ENCODE measurements around the gene TTBK2.
A peak's percentile ranks its signal among the peaks of the same experiment; 100 is the strongest.

Gene TTBK2

DNA sequence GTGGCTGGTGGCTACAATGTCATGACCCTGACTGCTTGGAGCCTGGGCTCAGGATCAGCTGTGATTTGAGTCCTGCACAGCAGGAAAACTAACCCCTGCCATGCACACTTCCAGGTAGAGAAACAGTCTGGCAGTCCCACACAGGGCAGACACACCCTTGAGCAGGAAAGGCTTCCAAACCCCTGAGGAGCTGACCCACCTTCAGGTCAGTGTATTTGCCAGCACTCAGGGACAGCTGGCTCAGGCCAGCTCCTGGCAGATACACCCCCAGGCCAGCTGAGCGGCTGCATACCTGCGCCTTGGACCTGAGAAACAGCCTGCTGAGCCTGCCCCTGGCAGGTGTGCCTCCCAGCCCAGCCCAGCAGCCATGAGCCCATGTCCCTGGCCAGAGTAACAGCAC, 161.5 kb downstream of the TTBK2 start:
- DNase-seq (ENCODE audit: low read depth), result no peak

DNA sequence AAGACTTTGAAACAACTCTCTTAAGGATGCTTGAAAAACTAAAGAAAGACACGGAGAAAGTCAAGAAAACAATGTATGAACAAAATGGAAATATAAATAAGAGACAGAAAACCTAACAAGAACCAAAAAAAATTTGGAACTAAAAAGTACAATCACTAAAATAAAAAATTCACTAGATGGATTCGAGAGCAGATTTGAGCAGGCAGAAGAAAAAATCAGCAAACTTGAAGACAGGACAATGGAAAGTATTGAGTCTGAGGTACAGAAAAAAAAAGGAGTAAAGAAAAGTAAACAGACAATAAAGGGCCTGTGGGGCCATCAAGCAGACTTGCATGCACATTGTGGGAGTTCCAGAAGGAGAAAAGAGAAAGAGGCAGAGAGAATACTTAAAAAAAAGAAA, 170.3 kb downstream of the TTBK2 start:
- no peak for DNase-seq (ENCODE audit: low read depth)

GRCh38 chr15:42749266-42749665, 171.3 kb downstream of the TTBK2 start:
- no peak for DNase-seq (ENCODE audit: low read depth)

GRCh38 chr15:42744195-42744594, 176.4 kb downstream of the TTBK2 start:
- no peak for DNase-seq (ENCODE audit: low read depth)

GRCh38 chr15:42742149-42742548, 178.4 kb downstream of the TTBK2 start:
- no peak for DNase-seq (ENCODE audit: low read depth)

DNA sequence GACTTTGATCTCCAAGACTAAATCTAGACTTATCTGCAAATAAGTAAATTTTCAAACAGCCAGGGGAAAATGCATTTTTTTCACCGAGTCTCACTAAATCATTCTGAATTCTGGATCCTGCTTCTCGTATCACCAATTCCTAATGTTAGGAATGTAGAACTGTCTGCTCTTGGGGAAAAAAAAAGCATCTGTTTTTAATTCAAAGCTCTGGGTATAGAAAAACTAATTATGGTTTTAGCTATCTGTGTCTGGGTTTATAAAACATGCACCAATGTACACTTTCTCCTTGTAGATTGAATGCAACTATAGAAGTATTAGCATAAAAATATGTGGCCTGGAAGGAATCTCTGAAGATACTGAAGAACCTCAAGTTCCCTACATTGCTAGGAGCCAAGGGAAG, 178.9 kb downstream of the TTBK2 start:
- no peak for DNase-seq (ENCODE audit: low read depth)

- DNase-seq (ENCODE audit: low read depth), result no peak
Observed at GRCh38 chr15:42737529-42738328, 182.8 kb downstream of the TTBK2 start.

DNA sequence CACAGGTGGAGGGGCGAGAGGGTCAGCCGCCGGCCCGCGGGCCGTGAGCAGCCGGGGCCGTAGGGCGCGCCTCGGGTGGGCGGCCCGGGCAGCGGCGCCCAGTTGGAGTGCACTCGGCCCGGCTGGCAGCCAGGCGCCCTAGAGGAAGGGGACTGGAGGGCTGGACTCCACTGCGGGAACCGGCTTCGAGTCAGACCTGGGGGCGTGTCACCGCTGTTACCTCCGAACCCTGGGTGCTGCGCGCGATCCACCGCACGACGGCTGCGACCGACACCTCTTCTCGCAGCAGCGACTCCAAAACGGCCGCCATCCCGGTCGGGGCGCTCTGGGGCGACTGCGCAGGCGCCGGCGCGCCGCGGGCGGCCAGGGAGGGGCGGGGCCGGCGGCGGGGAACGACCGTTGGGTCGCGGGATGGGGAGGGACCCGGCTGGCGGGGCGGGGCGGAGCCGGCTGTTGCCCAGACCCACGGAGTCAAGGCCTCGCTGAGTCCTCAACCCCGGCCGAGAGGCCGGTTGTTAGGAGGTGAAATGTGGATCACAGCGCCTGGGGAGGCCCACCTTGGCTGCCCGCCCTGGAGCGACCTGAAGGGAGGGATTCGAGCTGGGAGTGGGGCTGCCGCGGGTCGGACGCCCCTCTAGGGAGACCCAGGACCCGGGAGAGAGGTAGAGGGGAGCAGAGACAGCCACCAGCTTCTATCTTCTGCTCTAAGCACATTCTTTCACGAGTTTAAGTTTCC, 183.6 kb downstream of the TTBK2 start, which contains the start of gene CDAN1:
TSS of gene CDAN1 (minus strand) at position 336 of the 736 bp plus-strand sequence. CDS start at position 310, 26 bp downstream.
- DNase-seq (ENCODE audit: low read depth), result peak; percentile 77

DNA sequence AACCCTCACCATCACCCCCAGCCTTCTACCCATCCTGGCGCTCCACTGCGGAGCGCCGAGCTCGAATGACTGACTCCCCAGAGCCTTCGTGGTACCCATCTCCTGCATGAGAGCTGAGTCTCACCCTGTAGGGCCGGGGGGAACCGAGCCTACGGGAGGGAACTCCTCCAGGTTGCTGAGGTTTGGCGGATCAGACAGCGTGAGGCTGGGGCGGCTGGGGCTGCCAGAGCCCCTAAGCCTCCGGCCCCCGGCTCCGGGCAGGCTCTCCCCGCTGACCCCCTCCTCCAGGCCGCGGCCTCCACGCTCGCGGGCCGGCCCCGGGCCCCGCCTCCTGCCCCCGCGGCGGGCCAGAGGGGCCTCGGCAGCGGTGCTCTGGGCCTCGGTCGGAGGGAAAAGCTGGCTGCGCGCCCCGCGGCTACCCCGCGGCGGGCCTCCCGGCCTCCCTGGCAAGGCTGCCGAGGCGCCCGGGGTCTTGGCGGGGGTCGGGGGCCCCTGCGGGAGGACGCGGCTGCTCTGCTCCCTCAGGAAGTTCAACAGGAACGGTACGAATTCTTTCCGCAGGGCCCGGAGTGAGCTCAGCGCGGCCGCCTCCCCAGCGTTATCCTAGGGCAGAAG, 184.3 kb downstream of the TTBK2 start:
- DNase-seq (ENCODE audit: low read depth), result no peak

- no peak for DNase-seq (ENCODE audit: low read depth)
Observed at GRCh38 chr15:42735382-42736165, 185.0 kb downstream of the TTBK2 start.

DNA sequence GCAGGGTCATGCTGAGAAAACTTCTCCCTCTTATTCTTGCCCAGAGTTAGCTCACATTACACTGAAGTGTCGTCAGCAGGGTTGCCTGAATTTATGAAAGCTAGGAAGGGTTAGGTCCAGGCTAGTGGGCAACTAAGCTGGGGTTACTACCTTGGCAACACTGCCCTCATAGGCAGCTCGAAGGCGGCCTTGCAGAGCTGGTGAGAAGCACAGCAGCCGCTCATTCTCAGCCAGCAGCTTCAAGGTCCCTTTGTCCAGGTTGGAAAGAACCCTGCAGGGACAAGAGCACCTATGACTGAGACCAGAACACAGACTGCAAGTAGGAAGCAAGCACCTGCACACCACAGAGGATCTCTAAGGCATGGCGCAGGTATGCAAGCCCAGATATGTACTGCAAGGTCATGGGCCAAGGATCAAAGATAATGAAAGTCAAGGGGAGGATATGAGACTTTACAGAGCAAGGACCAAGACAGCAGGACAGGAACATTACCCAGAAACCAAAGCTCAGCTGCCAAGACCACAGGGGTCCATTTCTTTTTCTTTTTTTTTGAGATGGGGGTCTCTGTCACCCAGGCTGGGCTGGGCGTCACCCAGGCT, 186.4 kb downstream of the TTBK2 start:
- no peak for DNase-seq (ENCODE audit: low read depth)

- DNase-seq (ENCODE audit: low read depth), result no peak
Observed at GRCh38 chr15:42733027-42733426, 187.6 kb downstream of the TTBK2 start.

DNA sequence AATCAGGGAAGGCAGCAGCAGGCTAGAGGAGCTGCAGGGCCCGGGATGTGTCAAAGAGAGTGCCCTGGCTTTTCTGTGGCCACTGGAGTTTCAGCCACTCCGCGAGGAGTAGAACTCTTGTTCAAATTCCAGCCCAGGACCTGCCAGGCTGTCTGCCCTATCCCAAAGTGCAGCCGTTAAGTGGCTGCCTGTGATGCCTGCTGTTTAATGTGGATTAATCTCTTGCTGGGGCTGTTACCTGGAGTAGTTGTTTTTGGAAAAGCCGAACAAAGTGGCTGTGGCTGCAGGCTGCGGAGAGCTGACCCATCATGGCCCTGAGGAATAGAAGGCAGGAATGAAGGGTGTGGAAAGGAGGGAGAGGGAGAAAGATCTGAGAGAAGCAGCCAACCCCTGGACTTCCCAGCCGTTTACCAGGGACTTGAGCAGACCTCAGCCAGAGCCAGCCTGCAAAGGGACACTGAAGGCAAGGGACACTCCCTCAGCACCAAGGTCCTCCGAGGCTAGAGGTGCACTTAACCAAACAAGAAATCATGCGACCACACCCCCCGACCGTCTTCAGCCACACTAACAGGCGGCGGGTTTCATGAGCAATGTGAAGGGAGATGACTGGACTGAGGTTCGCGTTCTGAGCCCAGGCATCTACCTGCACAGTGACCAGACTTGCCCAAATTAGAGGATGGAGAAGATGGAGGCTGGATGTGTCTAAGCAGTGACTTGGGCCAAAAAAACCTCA, 188.3 kb downstream of the TTBK2 start:
- DNase-seq (ENCODE audit: low read depth), result no peak

DNA sequence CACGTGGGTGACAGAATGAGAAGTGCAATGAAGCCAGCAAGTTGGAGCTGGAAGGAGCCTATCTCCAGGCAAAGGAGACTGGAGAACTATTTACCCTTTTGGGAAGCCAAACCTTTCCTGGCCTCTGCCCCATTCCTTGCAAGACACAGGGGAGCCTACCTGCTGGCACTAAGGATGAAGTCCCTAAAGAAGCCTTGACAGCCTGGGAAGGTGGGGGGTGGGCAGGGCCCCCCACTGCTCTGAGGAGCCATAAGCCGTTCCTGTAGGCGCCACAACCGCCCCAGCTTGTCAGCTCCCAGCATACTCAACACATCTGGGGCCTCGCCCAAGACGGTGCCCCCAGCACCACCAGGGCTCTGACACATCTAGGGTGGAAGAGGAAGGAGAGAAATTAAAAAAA, 189.1 kb downstream of the TTBK2 start:
- DNase-seq (ENCODE audit: low read depth), result no peak

- DNase-seq (ENCODE audit: low read depth), result no peak
Observed at GRCh38 chr15:42730536-42730935, 190.0 kb downstream of the TTBK2 start.

DNA sequence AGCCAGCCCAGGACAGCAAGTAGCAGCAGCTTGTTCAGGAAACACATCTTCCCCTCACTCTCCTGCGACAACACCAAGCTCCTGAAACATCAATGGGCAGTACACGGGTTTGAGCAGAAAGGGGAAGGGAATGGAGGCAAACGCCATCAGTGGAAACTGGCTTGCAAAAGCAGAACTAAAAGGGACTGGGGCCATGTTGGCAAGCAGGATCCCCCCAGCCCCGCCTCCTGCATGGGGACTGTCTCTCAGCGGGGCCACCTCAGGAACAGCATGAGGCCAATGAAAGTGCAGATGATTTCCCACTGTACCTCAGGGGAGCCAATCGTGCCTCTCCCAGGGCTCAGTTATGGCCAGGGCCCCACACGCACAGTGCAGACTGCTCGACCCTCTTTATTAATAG, 190.4 kb downstream of the TTBK2 start:
- no peak for DNase-seq (ENCODE audit: low read depth)

GRCh38 chr15:42729409-42729808, 191.2 kb downstream of the TTBK2 start:
- no peak for DNase-seq (ENCODE audit: low read depth)

DNA sequence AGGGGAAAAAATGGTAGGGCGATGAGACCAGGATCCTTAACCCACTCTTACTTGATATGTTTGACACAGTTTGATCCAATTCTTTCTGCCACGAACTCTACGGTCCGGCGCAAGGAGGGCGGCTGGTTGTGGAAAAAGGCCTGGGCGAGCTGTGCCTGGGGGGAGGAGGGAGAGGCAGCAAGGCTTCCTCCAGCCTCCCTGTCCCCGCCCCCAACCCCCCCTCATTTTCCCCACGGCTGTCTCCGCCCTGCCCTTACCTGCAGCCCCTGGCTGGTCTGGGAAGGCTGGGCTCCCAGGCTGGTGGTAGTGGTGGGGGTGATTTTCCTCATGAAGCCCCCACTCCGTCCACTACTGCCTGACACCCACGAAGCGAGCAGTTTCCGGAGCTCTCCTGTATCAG, 191.6 kb downstream of the TTBK2 start:
- DNase-seq (ENCODE audit: low read depth), result no peak

DNA sequence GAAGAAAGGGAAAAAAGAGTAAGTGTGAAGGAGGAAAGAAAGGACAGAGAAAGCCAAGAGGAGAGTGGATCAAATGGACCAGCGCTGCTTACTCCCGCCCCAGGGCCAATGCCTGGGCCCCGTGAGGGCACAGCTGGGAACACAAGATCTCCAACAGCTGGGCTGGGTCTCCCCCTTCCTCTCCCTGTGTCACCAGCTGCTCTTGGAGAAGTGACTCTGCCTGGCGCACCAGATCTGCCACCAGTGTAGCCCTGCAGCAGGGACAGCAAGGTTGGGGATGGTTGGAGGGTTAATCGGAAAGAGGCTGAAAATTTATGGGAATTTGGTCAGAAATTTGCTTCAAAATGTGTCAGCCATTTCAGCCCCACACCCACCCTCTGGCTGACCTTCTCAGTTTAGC, 192.0 kb downstream of the TTBK2 start:
- DNase-seq (ENCODE audit: low read depth), result no peak

DNA sequence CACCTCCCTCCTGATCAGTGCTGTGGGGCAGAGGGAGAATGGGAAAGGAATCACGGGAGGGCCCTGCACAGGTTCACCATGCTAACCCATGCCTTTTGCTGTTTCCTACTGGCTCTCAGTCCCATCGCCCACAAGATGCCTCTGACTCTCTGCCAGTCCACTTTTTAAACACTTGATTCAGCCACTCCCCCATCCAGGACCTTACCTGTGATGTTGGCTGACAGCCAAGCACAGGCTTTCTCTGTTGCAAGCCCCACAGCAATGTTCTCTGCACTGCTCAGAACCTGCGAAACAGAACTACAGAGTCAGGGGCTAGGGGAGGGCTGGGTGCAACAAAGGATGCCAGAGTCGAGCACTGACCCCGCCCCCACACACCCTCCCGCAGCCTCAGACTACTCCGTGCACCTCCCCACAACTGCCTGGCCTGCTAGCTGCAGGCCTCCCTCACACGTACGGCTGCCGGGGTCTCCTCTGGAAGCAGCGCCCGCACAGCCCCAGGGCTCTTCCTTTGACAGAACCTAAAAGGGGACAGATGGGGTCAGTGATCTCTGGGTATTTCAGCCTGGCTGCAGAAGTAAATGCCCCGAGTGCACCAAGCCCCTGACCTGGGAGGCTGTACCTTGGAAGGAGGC, 192.7 kb downstream of the TTBK2 start:
- DNase-seq (ENCODE audit: low read depth), result no peak

DNA sequence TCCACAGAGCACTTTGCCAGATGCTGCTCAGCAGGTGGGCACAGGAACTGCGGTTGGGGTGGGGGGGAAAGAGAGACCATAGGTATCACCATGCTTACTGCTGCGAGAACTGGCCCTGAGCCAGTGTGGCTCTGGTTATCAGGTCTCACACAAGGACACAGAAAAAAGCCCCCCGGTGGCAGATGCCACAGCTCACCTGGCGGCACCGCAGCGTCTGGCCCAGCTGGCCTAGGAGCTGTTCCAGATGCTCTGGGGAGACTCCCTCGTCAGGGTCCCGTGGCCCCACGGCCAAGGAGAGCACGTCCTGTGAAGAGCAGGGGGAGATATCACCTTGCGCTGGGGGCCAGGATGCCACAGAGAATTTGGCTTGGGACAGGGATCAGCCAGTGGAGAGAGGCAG, 194.5 kb downstream of the TTBK2 start:
- no peak for DNase-seq (ENCODE audit: low read depth)
